ENCODE data around the gene ZNF20.
A peak's percentile ranks its signal among the peaks of the same experiment; 100 is the strongest.

The ZNF20 gene

GRCh38 chr19:12139885-12140544 is at the start of gene ZNF20:
Gene ZNF20 (minus strand): TSS chr19:12140350. CDS start chr19:12140182, 168 bp downstream.
- peak; percentile 84 for DNase-seq (ENCODE audit: low read depth)

GRCh38 chr19:12187625-12188024 is 47.5 kb upstream of the ZNF20 start:
- DNase-seq (ENCODE audit: low read depth): no peak

DNA sequence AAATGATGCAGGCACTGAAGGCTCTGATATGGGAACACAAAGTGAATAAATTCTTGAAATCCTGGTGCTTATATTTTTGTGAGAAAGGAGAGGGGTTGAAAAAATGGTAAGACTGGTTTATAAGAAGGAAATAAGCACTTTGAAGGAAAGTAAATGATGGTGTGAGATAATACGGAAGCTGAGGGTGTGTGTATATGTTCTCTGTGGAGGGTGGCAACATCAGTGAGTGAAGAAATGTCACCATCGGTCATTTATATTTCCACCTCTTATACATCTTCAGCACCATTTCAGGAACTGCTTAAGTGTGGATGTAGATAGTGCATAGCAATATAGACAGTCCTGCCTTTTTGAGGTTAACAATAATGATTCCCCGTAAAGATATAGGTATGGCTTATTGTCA is 40.2 kb upstream of the ZNF20 start:
- no peak for DNase-seq (ENCODE audit: low read depth)

DNA sequence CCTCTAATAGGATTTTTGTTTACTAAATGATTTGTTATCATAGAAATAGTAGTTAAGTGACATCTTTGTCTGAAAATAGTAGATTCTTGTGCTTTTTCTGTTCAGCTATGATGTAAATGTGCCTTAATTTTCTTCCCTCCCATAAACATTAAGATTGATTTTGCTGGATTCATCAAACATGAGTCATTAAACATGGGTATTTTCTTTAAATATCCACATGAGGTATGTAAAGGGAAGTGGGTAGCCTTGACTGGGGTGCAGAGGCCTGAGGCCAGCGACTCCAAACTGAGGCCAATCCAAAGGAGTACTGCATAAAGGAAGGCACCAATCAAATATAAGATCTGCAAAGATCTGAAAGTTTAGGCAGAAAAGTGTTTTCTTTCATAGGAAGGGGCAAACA is 26.5 kb upstream of the ZNF20 start:
- no peak for DNase-seq (ENCODE audit: low read depth)

DNA sequence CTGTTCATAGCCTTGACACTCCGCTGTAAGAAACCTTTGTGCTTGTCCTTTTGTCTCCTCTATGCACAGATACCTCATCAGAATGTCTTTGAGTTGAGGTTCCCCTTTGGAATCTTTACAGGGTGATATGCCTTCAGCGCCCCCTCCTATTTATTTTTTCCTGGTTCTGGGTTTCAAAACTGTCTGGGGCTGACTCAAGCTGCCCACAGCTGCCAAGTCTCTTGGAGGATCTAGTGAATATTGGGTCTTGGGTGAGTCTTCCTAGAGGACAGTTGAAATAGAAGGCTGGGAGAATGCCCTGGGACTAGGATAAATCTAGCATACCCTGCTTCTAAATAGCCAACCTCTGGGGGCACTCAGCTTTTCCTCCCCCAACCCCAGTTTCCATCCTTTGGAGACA is 23.7 kb upstream of the ZNF20 start:
- DNase-seq (ENCODE audit: low read depth): no peak

DNA sequence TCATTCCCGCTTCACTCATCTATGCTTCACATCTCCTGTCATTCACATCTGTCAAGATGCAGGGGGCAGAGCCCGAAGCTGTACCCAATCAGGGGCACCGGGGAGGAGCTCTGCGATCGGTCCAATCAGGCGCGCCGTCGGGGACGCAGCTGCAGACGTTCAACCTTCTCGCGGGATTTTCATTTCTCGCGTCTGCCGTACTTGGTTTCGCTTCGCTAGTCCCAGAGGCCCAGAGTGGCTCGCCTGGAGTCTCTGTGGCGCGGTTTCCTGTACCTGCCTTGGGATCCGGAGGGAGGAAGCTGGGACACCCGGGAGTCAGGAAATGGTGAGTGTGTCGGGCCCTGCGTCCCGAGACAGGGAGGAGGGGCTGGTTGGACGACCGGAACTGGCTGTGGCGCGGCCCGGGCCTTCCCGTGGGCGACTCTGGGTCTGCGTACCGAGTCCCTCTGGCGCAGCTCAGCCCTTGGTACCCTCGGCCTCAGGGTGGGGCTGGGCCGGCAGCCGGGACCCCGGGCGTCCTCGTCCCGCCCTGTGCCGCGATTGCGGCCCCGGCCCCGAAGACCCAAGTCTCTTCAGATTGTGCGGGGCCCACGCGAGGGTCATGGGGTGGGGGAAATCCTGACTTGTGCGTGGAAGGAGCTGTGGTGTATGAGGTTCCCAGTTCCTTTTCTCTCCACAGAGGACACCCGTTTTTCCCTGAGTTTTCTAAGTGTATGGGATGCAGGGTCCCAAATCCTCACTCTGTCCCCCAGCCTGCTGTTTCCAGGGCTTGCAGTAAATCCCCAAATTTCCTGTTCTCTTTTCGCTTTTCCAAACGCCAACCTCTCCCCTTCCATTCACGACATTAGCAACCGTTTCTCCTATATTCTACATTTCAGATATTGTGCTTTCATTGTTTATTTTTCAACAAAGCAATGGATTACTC is 23.0 kb upstream of the ZNF20 start, which contains the start of gene ZNF136:
TSS of gene ZNF136 (plus strand) at position 215 of the 925 bp plus-strand sequence. CDS start at position 323, 108 bp downstream.
- peak; percentile 87 for DNase-seq (ENCODE audit: low read depth)

DNA sequence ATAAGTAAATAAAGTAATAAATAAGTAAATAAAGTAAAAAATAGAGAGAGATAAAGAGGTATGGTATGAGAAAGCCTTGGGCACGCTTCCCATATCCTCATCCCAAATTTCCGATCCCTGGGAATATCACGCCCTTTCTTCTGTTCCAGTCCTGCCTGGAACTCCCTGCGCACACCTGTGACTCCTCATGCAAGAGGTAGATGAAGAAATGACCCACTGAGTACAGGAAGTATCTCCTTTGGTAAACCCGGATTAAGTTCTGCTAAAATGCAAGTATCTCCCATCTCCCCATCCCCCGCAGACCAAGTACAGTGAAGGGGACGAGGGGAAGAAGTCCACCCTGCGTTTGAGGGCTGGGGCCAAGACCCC is 22.3 kb upstream of the ZNF20 start:
- DNase-seq (ENCODE audit: low read depth): no peak

- no peak for DNase-seq (ENCODE audit: low read depth)
Observed at GRCh38 chr19:12159773-12160414, 19.7 kb upstream of the ZNF20 start.

GRCh38 chr19:12156223-12157058 is 16.3 kb upstream of the ZNF20 start, which contains the start of gene ZNF625:
Gene ZNF625 (minus strand): TSS chr19:12156734. CDS start chr19:12156558, 176 bp downstream.
- DNase-seq (ENCODE audit: low read depth): no peak

DNA sequence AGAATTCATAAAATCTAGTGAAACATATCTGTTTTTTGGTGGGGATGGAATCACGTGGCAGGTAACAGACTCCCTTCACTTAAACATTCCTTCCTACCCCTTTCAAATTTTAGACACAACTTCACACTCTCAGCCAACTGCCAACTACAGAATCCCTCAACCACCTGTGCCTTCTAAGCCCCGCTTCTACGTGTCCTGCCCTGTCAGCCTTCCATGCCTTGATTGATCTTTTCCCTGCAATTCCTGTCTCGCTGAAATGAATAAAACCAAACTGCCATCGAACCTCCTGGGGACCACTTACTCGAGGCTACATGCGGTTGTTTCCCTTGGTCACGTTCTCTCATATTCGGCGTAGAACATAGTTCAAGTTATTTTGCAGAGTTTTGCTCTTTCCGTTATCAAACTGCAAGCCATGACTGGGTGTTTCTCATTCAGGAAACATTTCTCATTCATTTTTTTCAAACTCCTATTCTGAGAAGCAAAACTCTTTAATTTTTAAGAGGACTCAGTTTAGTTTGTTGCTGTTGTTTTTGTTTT is 15.2 kb upstream of the ZNF20 start:
- DNase-seq (ENCODE audit: low read depth): no peak

DNA sequence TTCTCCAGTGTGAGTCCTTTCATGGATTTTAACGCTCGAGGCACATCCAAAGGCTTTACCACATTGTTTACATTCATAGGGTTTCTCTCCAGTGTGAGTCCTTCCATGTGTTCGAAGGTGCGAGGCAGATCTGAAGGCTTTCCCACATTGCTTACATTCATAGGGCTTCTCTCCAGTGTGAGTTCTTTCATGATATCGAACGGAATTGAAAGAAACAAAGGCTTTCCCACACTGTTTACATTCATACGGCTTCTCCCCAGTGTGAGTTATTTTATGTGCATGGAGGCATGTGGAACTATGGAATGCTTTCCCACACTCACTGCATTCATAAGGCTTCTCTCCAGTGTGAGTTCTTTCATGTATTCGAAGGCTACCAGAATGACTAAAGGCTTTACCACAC is 5.2 kb upstream of the ZNF20 start:
- no peak for DNase-seq (ENCODE audit: low read depth)

- no peak for DNase-seq (ENCODE audit: low read depth)
Observed at GRCh38 chr19:12141405-12141736, 1.2 kb upstream of the ZNF20 start.

DNA sequence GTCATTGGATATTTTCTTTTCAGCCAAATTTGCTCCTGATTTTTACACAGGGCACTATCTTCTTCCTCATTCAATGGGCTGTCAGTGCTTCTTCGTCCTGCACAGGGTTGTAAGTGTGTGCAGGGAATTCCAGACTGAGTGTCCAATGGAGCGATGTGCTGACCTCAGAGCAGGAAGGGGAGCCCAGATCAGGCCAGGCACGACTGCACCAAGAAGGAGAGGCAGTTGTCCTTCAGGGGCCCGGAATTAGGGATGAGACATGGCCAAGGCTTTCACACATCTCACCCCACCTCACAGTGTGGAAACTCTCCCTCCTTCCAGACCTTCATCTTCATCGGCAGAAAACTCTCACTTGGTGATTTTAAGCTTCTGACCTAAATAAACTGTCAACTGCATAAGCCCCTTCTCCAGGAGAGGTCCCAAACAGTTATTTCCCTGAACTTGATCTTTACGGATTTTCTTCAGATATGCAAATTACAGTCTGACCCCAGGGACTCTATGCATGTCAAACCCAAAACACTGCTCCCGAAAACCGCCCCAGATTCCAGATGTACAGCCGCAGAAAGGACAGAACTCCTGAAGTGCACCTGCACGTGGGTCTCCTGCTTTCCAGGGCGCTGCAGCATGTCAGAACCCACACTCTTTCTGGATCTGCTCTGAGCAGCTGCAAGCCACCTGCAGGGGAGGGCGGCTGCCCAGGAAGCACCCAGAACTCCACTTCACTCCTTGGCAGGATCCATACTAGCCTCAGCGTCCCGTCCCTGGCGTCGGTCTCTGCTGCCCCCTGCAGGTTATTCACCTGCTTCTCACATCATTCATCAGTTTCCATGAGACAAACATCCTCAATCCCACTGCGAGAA is 625 bp upstream of the ZNF20 start:
- DNase-seq (ENCODE audit: low read depth): peak; percentile 77

- DNase-seq (ENCODE audit: low read depth): no peak
Observed at GRCh38 chr19:12139269-12139668, 881 bp downstream of the ZNF20 start.

DNA sequence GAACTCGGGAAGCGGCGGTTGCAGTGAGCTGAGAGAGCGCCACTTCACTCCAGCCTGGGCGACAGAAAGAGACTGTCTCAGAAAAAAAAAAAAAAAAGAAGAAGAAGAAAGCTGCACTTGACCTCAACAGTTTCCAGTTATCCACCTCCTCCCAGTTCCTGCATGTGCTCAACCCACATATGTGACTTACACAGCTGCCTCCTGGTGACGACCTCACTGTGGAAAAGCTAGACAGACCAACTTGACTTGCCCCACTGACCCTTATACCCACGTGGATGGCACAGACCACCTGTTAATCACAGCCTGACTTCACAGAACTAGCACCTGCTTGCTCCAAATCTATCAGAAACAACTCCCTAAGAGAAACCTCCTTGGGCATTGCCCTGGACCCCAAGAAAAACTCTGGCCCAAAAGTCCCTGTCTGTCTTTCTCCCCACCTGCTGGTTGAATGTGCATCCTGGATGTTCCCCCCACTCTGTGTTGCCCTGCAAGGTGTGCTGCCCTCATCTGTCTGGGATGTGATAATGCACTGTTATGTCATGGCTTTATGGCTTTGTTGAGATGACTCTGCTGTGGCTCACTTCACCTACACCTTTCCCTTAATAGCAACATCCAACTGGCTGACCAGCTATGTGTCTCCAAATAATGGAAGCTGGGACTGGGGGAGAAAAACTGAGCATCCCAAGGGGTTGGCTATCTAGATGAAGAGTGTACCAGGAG is 2.8 kb downstream of the ZNF20 start:
- no peak for DNase-seq (ENCODE audit: low read depth)

DNA sequence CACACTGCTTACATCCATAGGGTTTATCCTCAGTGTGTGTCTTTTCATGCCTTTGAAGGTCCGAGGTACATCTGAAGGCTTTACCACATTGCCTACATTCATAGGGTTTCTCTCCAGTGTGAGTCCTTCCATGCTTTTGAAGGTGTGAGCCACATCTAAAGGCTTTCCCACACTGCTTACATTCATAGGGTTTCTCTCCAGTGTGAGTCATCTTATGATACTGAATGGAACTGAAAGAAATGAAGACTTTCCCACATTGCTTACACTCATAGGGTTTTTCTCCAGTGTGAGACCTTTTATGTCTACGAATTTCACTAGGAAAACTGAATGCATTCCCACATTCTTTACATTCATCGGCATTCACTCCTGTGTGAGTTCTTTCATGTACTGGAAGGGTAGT is 7.1 kb downstream of the ZNF20 start:
- no peak for DNase-seq (ENCODE audit: low read depth)

- no peak for DNase-seq (ENCODE audit: low read depth)
Observed at GRCh38 chr19:12126707-12127106, 13.4 kb downstream of the ZNF20 start.

DNA sequence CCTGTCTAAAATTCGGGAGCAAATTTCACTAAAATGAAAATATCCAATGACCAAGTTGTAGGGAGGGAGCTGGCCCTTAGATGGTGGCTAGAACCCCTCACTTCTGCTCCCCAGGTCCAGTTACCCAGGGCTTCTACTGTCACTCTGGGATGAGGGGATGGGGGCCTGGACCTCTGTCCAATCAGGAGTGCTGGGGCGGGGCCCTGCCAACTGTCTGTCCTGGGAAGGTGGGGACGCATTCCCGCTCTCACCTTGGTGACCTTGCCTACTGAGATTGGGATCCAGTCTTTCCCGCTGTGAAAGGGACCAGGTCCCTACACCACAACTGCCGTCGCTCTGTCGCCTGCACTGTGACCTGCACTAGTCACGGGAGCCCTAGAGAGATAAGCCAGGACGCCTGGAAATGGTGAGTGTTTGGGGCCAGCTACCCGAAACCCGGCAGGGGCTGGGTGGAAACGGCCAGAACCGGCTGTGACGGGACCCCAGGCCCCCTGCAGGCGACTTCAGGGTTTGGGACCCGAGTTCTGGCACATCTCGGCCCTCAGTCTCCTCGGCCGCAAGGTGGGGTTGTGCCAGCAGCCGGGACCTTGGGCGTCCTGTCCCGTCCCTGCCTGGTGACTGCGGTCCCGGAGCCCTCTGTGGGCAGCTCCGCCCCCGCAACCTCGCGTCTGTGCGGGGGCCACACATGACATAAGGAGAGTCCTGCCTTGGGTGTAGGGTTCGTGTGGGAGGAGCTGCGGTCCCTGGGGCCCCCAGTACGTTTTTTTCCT is 22.8 kb downstream of the ZNF20 start:
- DNase-seq (ENCODE audit: low read depth): no peak

DNA sequence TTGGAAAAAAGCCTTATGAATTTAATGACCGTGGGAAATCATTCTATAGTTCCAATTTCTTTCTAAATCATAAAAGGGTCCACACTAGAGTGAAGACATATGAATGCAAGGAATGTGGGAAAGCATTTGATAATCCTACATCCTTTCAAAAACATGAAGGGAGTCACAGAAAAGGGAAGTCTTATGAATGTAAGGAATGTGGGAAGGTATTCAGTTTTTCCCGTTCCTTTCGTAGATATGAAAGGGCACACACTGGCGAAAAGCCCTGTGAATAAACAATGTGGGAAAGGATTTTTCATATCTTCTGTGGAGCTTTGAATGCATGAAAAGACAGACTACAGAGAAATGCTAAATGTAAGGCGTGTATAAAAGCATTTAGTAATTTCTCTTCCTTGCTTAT is 27.0 kb downstream of the ZNF20 start:
- no peak for DNase-seq (ENCODE audit: low read depth)

All from activated gamma-delta T cell treated with anti-CD3 and anti-CD28 coated beads, Interleukin-2, amount 50 U/mL, for 16 hours (primary cell).